Loucy (cell line): Measurements from ENCODE around the gene MAP7D2.

Experiments used
- CTCF ChIP-seq: fragments of 200-600 bp; sonication (generic); conservative IDR thresholded peaks from 2 replicates; pipeline ENCODE4 v1.5.1; 2014; ENCODE audit warnings: mild to moderate bottlenecking, antibody characterized with exemption, low read length
- EZH2phosphoT487 ChIP-seq: fragments of 200-600 bp; IDR thresholded peaks from 2 replicates; pipeline ENCODE4 v1.6.1; 2018; ENCODE audit warnings: antibody characterized with exemption, mild to moderate bottlenecking, moderate library complexity, borderline replicate concordance

GRCh38 chrX:19990151-19990555 lies 126.6 kb downstream of the MAP7D2 start:
- TF ChIP-seq CTCF (no peak), EZH2phosphoT487 (no peak)
